Cerebellar nuclear complex (tissue), 1 donor: ENCODE results near the gene UNK.
"Not testable (repeated sequence)": the region's sequence is repeated elsewhere in the genome, so short reads cannot be mapped to it uniquely, and the experiment has no call there.

Experiments
- DNase-seq, 2 experiments: peaks; one replicate each; lab custom pipeline; 2025; lab: John Stamatoyannopoulos, UW

The UNK gene

DNA sequence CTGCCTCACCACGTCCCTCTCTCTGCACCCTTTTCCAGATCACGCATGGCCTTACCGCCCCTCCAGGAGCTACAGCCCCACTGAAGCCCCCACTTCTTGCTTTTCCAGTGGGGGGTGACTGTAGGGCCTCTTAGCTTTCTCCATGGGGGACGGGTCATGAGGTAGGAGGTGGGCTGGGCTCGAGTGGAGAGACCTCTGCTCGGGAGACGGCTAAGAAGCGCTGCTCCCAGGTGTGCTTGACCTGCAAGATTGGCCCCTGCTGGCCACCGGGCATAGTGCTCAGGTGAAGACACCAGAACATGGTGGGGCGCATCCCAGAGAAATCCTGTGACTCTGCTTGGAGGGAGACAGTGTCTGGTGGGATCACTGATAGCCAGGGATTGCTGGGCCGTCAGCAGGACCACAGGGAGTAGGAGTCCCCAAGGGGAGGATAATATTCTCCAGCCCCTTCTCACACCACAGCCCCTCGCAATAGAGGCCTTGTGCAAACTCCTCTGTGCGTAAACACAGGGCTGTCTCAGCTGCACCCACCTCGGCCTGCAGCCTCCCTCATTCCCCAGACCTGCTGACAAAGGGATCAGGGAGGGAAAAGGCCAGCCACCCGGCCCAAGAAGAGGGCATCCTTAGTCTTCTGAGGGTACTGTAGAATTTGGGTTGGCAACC is 10.7 kb upstream of the UNK start:
- no peak for DNase-seq

DNA sequence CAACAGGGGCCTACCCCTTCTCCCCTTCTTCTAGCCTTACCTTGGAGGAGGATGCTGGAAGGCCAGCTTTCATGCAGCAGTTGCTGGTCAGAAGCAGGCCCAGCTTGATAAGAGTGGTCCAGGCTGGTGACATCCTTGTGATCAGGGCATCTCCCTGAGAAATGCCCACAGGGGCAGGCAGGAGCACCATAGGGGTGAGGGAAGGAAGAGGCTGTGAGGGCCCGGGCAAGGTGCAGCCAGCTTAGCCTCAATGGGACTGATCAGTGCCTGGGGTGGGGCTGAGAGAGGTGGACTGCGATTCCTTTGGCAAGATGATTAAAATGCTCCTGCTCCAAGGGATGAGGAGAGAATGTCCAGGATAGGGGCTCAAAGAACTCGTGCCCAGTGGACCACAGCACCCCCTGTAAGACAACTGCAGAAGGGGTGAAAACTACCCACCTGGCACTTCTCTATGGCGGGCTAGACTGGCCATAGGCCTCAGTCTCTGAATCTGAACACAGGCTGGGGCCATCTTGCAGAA is 10.1 kb upstream of the UNK start:
- DNase-seq, result no peak

DNA sequence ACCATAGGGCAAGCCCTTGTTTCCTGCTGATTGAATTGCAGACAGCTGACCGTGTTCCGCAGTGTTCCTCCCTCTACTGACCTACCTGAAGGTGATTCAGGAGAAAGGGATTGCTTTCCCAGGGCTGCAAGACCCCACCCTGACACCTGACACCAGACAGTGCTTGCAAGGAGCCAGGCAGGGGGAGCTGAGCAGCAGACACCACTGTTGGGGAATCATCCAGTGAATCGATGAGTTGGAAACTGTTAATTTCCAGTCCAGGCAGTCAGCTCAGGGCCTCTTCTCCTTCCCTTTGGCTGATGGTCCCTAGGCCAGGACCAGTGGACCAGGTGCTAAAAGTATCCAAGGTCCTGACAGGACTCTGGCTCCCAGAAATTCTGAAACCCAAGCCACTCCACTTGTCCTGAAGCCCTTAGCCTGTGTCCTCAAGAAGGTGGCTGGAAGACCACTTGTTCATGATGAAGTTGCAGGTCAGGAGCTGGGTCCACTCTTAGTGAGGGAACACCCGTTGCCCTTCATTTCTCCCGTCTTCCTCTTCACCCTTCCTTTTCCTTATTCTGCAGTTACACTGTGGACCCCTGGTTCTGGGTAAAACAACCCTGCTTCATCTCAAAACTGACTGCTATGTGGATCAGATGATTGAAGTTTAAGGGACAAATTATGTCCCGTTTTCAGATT is 9.5 kb upstream of the UNK start:
- no peak for DNase-seq

DNA sequence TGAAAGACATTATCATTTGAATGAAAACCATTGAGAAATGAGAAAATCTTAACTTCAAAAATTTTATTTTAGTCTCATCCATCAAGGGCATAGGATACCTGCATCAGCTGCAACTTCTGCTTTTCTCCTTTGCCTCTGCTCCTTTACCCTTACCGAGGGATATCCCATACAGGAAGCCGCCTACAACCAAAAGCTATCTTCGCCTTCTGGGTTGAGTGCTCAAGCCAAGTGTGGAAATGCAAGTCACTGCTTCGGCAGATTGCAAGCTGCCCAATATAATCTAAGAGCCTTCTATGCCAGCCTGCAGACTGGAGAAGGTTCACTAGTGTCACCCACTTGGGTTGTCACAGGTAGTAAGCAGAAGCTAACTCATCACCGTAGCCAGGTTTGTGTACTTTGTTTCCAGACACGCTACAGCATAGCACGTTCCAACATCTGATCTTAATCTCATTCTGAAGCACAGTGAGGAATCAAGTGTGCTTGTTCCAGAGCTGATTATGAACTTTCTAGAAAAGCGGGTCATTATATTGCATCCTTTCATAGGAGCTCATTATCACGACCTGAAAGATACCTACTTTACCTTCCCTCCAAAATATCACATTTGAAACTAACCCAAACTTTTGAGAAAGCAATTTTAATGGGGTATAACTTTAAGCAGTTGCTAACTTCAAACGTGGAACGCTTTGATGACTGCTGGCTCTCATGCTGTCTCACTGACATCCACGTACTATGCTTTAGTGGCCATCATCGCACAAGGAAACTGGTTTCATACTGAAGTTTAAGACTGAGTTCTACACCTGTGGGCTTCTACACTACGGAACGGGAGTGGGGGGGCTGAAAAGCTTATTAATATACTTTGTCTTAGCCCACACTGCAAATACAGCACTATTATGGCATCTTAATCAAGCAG is 8.0 kb upstream of the UNK start:
- no peak for DNase-seq

DNA sequence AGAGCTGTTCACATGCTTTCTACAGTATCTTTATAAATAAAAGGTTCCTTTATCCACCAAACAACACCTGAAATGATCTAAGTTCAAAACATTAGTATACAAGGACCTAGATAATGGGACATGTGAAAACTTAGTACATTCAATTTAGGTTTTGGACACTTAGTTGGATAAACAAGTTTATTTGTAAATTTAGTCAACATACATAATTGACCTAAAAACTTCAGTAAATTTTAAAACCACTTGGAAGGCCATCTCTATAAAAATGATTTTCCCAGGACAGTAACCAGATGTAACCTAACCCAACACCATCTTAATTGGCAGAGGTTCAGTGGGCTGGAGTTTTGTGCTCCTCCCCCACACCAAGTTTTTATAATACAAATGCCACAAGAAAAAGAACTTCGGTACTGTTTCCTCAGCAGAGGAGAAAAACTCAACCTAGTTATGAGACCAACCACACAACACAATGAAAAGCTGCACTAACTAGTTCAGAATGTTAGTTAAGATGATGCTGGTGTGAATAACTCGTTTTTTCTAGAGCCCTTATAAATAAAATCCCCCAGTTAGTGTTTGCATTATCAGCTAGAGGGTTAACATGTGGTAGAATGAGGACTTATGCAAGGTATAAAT is 7.2 kb upstream of the UNK start:
- DNase-seq, result no peak

DNA sequence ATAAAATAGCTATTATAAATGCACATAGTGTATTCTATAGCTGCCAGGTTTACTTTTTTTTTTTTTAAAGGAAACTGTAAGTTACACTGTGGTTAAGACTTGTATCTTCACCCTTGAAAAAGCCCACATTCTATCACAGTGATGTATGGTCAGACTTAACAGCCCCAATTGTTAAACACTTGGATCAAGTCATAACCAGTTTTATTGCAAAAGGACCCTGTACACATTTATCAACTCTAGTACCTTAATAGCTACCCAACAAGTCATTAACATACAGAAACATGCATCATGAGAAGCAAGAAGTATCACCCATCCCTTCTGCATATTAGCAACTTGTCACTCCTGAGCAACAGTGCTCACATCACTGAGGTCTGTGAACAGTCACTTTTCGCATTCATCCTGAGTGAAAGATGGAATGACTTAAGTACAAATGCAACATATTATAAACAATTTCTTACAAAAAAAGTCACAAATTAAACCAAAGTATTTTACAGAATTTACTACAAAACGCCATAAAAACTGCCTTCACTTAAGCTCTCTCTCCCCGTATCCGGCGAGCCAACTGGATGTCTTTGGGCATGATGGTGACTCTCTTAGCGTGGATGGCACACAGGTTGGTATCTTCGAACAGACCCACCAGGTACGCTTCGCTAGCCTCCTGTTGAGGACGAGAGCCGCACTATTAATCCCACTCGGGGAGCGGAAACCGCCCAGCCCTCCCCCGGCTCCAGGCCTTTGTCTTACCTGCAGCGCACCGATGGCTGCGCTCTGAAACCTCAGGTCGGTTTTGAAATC is 6.3 kb upstream of the UNK start:
- not testable (repeated sequence) for DNase-seq

DNA sequence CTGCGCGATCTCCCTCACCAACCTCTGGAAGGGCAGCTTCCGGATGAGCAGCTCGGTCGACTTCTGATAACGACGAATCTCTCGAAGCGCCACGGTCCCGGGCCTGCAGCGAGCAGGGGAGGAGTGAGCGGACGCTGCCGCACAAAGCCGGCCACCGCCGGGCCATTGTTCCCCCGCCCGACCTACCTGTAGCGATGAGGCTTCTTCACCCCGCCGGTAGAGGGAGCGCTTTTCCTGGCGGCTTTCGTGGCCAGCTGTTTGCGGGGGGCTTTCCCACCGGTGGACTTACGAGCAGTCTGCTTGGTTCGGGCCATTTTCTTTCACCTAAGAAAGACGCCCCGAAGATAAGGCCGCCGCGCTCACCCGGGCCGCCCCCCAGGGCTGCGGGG is 5.8 kb upstream of the UNK start:
- no peak for DNase-seq

DNA sequence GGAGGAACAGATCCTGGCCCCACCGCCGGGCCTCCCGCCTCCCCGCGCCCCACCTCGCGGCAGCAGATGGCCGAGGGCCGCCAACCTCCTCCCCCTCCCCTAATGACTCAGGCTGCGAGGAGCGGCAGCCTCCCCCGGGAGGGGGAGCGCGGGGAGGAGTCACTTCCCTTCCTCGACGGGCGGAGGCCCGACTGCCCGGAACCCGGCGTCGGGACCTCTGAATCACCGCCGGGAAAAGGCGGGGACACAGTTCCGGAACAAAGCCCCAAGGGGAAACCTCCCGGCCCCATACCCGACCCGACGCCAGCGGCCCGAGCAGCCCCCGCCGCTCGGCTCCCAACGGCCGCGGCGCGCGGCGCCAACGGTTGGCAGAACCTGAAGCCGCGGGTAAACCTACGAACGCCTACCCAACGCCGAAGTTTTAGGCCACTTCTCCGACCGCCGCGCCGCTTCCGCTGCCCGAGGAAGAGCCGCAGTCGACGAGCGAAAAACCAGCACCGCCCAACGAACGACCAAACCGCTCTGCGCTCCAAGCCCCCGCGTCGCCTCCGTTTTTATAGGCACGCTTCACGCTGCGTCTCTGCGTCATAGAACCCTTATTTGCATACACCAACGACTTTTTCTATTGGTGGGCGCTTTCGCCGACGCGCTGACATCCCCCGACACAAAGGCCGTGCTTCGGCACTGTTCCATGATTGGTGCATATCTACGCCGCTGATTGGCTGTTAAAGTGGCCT is 5.2 kb upstream of the UNK start:
- DNase-seq, result peak; percentile 93 to 98

DNA sequence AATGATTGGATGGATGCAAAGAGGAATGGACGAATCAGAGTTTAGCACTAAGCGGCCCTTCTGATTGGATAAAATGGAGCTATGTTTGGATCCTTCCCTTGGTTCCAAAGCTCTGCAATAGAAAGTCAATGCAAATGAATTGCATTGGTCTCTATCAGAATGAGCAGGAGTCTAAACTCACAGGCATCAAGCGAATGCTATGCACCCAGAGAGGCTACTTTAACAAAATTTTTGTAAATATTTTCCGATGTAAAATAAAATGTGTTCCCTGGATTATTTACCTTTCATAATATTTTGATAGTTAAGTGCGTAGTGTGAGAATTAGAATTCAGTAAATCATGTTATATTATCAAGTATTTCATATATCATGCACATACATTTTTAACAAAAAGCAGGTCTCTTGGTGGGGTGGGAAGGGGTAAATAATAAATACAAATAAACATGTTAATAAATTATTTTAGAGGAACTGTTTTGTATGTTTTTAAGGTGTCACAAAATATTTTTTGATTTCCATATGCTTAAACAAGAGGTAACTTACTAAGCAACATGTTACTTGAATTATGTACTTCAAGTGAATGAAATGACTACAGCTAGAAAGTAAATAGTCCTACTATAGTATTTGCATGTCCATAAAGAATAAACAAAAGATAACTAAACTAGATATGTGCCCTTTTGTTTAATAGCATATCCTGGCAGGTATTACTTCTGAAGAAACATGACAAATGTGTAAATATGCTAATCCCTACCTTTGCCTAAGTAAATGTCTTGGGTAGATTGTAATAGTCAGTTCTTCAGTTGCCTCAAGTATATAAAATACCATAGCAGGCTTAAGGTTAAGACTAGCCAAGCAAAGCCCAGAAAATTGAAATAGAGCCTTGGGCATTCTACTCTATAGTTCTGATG is 4.4 kb upstream of the UNK start:
- DNase-seq, result no peak

DNA sequence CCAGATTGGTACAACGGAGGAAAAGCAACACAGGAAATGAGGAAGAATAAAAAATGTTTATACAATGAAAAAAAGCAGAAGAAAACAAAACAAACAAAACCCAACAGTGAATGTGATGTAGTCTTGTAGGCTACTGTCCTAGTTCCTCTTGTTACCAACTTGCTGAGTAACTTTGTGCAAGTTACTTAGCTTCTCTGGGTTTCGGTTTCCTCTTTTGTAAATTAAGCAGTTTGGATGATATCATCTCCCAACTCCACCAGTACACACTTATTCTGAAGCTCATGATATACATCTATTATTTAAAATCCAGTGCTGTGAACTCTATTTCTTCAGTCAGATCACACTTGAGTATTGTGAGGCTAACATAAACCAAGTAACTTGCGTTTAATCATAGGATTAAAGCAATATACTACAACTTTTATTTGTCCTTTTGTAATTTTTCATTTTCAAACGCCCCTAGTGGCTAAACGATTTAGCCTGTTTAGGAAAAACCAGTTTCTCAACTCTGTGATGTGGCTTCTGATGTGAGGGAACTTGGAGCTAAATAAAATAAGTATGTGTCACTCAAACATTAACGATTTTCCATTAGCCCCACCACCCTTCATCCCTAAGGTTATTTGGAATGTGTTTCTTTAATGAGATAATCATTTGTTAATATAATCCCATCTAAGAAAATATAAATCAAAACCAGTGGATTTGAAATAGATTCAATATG is 1.4 kb upstream of the UNK start:
- no peak for DNase-seq

DNA sequence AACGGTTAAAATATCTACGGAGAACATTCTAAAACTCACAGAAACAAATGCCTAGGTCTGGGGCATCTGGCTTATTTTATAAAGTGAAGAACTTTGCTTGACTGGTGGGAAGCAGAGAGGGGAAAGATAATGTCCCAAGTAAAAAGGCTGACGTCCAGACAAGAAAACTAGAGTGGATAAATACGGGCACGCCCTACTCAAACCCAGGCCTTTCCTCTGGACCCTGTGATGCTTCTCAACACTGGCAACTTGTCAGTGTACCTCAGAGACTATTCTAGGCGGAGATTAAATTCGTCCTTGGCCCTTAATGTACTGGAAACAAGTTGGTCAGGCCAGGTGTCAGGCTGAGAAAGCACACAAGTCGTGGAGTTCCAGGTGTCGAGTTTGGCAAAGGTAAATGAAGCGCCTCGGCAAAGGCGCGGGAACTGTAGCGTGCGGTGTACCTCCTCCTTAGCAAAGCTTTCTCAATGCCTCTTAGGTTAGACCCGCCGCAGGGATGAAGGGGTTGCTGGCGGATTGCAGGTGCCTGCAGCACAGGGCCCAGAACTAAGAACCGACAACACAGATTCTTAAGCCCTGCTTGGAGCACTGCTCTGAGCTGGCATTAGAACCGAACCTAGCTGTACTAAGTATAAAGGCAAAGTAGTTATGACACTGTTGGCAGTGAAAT is 668 bp upstream of the UNK start:
- DNase-seq, result no peak

DNA sequence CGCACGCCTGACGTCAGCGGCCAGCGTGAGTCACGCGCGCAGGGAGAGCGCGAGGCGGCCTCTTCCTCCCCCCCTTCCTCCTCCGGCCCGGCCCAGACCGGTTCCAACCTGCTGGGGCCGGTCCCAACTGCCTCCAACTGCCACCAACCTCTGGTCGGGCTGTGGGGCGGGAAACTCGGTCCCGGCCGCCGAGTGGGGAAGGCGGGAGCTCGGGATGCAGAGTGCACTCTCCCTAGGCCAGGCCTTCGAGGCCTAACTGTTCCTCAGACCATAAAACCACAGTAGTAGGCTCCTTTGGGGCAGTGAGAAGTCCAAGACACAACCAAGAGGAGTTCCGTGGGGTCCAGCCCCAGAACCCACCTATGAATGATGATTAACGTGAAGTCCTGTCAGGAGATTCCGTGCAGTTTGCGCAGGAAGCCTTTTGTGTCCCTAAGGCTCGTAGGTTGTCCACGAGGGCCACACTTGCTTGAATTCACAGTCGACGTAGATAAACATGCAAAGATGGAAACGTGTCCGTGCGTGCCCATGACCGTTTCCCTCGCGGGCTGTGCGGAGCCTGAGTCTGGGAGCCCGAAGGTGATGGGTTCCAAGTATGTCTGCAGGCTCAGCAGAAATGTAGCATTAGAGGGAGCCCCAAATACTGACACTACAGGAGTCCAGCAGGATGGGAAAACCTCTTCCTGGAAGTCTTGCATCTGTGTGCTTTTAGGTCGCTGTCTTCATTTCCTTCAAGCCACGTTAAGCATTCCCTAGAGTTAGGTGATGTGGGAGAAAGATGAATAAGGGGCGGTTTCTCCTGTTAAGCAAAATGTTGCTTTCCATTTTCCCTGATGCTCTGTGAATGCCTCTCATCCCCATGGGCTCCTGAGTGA is 647 bp downstream of the UNK start:
- no peak for DNase-seq

DNA sequence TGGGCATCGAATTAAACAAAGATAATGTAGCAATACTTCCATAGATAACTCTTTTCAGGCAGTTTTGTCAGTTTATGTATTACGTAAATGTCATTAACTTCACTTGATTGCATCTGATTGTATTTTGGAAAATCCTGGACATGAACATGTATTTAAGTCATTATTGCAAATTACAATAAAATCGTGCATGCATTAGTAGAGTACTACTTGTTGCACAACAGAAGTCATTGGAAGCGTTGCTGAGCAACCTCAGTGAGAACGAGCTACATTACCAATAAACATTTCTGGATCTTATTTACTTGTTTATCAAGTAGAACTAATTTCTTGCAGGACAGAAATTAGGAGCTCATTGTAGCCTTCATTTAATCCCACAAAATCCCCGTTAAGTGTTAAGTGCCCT is 6.6 kb downstream of the UNK start:
- DNase-seq, result no peak

DNA sequence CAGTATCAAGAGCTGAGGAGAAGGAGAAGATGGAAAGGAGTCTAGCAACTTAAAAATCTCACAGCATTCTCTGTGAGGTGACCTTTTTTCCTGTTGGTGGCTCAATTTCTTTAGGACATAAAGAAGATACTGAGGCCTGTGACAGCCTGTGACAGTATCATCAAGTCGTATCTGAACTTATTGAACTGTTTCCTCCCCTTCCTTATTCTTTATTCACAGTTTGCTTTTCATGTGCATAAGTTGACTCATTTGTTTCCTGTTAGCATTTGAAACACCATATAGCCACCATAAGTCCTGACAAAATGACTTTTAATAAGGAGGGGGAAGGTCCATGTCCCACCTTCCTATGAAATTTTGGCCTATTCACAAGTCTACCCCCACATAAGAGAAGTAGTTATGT is 8.9 kb downstream of the UNK start:
- no peak for DNase-seq

DNA sequence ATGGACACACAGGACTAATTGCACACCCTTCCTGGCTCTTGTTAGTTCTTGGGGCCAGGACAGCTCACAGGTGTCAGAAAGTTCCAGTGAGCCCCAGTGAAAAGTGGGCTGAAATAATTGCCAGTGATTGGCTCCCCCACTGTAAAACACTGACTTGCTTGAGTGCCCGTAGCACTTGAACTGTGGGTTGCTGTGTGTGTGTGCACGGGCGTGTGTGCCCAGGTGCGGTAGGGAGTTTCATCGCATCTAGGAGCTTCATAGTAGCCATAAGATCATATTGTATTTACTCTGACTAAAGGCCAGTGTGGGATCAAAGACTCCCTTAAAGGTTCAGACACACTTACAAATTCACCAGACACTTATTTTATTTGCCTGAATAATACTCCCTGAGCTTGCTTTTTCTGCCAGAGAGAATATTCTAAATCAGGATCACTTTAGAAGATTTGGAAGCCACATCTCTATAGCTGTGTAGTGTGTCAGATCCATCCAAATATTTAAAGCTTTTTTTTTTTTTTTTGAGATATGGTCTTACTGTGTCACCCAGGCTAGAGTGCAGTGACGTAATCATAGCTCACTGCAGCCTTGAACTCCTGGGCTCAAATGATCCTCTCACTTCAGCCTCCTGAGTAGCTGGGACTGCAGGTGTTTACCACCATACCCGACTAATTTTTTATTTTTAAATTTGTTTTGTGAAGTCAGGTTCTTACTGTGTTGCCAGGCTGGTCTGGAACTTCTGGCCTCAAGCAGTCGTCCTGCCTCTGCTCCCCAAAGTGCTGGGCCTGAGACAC is 11.4 kb downstream of the UNK start:
- DNase-seq, result no peak

DNA sequence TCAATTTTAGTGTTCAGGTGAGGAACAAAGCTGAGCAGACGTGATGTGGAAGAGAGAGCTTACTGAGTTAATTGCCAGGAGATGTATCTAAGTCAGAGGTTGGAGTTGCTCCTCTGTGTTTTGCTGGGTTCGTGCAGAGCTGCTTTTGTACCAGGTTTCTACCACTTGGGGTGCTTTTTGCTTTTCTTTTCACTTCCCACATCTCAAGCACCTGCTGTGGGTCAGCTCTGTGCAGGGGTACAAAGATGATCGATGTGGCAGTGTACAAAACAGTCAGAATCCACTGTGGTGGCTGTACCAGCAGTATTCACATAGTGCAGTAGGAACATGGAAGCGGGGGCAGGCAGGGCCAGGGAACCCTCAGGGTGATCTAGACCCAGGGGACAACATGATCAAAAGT is 14.8 kb downstream of the UNK start:
- no peak for DNase-seq

DNA sequence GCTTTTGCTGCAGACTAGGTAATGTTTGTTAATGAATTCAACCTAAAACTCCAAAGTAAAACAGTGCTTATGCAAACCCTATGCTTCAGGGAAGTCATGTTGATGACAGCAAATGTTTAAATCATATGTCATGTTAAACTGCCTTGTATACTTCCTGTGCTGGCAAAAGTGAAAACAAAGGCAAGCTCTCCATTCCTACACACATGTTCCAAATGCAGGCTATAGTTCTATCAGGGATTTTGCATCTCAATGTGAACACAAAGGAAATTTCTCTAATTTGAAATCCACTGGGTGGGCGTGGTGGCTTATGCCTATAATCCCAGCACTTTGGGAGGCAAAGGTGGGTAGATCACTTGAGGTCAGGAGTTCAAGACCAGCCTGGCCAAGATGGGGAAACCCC is 19.3 kb downstream of the UNK start:
- DNase-seq, result no peak
